Mammary microvascular endothelial cell (primary cell): ENCODE results near the gene TMEM87B. TPM values are rescaled to one million over a fixed set of nuclear protein-coding genes. Genes with fewer than 3 reads are reported as not detected.

ENCODE experiments used
- total RNA-seq: library from RNA; depleted of rRNA; stranded (reverse); fragments of >200 nt; gene quantifications from 2 replicates; pipeline ENCODE4 v1.2.3, GENCODE V29; 2015

TMEM87B gene, protein sequence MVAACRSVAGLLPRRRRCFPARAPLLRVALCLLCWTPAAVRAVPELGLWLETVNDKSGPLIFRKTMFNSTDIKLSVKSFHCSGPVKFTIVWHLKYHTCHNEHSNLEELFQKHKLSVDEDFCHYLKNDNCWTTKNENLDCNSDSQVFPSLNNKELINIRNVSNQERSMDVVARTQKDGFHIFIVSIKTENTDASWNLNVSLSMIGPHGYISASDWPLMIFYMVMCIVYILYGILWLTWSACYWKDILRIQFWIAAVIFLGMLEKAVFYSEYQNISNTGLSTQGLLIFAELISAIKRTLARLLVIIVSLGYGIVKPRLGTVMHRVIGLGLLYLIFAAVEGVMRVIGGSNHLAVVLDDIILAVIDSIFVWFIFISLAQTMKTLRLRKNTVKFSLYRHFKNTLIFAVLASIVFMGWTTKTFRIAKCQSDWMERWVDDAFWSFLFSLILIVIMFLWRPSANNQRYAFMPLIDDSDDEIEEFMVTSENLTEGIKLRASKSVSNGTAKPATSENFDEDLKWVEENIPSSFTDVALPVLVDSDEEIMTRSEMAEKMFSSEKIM
- 23.4 and 30.0 TPM in 2 replicates for total RNA-seq

DNA sequence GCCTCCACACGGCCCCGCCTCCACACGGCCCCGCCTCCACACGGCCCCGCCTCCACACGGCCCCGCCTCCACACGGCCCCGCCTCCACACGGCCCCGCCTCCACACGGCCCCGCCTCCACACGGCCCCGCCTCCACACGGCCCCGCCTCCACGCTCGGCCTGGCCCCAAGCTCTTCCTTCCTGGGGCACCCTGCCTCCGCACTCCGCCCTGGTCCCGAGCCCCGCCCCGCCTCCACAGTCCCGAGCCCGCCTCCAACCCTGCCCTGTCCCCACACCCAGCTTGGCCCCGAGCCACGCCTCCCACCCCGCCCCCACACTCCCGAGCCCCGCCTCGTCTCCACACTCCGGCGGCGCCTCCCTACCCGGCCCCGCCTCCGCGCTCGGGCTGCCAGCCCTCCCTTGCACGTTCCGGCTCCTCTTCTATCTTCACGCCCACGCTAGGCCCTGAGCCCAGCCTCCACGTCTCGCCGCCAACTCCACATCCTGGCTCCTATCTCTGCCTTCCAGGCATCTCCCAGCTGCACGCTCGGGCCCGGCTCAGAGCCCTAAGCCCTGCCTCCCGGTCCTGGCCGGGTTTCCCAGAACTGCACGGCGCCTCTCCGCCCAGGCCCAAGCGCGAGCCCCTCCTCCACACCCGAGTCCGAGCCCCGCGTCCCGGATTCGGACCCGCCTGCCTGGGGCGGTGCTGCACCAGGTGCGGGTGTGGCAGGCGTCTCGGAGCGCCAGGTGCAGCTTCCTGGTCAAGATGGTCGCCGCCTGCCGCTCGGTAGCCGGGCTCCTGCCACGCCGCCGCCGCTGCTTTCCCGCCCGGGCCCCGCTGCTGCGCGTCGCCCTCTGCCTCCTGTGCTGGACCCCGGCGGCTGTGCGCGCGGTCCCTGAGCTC, at the start of gene TMEM87B:
TMEM87B (plus strand) TSS at position 423 of the 883 bp plus-strand sequence; CDS start at position 746, 323 bp downstream.

DNA sequence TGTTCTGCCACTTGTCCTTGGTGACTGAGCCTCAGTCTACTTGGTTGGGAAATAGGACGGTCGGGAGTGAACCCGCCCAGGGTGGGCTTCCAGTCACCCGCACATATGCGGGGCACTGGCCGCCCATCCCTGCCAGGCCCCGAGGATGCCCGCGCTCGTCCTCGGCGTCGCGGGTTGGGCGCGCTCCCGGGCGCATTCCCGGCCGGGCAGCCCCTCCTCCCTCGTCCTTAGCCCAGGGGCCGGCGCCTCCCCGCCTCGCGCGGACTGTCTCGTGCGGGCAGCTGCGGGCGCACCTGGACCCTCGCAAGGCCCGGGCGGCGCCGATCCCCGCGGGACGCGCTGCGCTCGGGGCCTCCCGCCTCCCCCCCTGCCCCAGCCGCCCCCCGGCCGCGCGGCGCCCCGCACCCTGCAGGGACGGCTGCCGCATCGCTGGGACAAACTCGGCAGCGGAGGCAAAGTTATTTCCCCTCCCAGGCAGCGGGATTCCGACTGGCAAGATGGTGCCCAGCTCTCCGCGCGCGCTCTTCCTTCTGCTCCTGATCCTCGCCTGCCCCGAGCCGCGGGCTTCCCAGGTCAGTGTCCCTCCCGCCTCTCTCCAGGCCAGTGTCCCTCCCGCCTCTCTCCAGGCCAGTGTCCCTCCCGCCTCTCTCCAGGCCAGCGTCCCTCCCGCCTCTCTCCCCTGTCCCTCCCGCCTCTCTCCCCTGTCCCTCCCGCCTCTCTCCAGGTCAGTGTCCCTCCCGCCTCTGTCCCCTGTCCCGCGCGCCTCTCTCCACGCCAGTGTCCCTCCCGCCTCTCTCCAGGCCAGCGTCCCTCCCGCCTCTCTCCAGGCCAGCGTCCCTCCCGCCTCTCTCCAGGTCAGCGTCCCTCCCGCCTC, 83.3 kb downstream of the TMEM87B start, which contains the start of gene FBLN7:
FBLN7 (plus strand) TSS at position 227 of the 874 bp plus-strand sequence; CDS start at position 498, 271 bp downstream.

Other genes starting within 250 kb of the TMEM87B start
- gene ANAPC1, start 171.1 kb upstream of the TMEM87B start, total RNA-seq = 38.8 and 60.8 TPM in 2 replicates
- 13.4 and 14.9 TPM in 2 replicates for gene MERTK, start 156.7 kb upstream of the TMEM87B start, total RNA-seq
- 1.9 and 2.2 TPM in 2 replicates for gene FBLN7, start 83.1 kb downstream of the TMEM87B start, total RNA-seq
- 2.6 and 3.3 TPM in 2 replicates for gene ZC3H8, start 199.8 kb downstream of the TMEM87B start, total RNA-seq
- 1.2 TPM in 2 replicates for gene ZC3H6, start 220.3 kb downstream of the TMEM87B start, total RNA-seq